GM12864 (cell line): Measurements from ENCODE around the gene RAB1B.
"Not testable (repeated sequence)": the region's sequence is repeated elsewhere in the genome, so short reads cannot be mapped to it uniquely, and the experiment has no call there.

Experiments
- DNase-seq: peaks from one replicate; pipeline ENCODE4 v3.0.0-alpha.2; 2011; ENCODE audit warnings: low read depth
- H3K4me3 ChIP-seq: 2 replicates; pipeline ENCODE4 v1.5.1; 2011; ENCODE audit warnings: mild to moderate bottlenecking, low read depth, low read length, control low read depth
- TF ChIP-seq, protein P1 (sequence below): IDR thresholded peaks from 2 replicates; pipeline ENCODE4 v1.5.1; 2011; ENCODE audit warnings: low read depth, mild to moderate bottlenecking, moderate library complexity, low read length, control low read depth, inconsistent platforms; ENCODE audit errors: missing control alignments

The RAB1B gene

DNA sequence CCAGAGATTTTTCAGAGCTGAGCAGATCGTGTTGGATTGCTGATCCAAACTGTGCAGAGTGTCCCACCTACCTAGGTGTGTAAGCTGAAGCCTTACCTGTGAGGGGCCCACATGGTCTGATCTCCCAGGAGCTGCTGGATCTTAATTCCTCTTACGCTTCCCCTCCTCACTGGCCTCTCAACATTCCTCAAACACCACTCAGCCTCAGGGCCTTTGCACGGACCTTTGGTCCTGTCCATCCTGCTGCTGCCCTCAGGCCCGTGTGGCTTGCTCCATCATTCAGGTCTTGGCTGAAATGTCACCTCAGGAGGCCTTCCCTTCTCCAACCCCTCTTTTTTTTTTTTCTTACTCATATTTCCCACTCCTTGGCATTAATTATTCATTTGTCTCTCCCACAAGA, 21.1 kb upstream of the RAB1B start:
- TF ChIP-seq, protein P1, sequence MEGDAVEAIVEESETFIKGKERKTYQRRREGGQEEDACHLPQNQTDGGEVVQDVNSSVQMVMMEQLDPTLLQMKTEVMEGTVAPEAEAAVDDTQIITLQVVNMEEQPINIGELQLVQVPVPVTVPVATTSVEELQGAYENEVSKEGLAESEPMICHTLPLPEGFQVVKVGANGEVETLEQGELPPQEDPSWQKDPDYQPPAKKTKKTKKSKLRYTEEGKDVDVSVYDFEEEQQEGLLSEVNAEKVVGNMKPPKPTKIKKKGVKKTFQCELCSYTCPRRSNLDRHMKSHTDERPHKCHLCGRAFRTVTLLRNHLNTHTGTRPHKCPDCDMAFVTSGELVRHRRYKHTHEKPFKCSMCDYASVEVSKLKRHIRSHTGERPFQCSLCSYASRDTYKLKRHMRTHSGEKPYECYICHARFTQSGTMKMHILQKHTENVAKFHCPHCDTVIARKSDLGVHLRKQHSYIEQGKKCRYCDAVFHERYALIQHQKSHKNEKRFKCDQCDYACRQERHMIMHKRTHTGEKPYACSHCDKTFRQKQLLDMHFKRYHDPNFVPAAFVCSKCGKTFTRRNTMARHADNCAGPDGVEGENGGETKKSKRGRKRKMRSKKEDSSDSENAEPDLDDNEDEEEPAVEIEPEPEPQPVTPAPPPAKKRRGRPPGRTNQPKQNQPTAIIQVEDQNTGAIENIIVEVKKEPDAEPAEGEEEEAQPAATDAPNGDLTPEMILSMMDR = no peak
- no peak overlapping the region for H3K4me3 ChIP-seq
- DNase-seq = no peak

DNA sequence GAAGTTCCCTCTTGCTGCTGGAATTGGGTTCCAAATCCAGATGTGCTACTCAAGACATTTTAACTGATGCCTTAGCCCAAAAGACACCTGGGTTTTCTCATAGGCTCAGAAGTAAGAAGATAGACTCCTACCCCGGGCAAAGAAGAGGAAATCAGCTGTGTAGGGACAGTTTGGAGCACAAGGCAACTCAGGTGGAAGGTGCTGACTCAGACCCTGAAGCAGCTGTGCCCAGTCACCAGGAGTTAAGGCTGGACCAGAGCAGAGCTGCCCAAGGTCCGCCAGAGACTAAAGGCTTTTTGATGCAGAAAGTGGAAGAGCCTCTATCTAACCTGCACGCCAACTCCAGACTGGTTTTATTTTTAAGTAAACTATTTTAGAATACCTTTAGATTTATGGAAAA, 20.6 kb upstream of the RAB1B start:
- no peak for DNase-seq
- no peak overlapping the region for H3K4me3 ChIP-seq
- TF ChIP-seq, protein P1 = no peak

DNA sequence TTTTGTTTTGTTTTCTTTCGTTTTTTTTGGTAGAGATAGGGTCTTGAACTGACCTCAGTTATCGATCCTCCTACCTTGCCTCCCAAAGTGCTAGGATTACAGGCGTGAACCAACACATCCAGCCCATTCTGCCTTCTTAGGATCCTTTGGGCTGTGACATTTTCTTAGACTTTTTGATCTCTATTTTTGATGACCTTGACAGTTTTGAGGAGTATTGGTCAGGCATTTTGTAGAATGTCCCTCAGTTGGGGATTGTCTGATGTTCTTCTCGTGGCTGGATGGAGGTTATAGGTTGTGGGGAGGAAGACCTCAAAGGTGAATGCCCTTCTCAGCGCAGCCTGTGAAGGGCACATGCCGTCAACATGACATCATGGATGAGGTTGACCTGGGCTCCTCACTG, 19.5 kb upstream of the RAB1B start:
- DNase-seq = no peak
- TF ChIP-seq, protein P1 = no peak
- H3K4me3 ChIP-seq = no peak overlapping the region

DNA sequence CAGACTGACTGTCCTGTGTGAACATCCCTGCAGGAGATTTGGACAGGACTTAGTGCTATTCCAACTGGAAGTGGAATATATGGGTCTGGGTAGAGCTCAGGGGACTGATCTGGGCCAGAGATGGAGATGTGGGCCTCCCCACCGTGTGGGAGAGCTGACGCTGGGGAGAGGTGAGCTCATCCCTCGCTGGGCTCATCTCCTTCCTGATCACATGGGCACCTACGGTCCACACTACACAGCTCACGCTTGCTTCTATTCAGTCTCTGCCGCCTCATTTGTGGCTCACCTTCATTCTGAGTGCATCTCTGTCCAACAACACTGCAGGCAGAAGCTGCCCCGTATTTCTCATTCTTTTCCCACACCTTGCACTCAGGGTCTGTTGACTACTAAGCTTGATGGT, 16.6 kb upstream of the RAB1B start:
- TF ChIP-seq, protein P1 = no peak
- DNase-seq = no peak
- H3K4me3 ChIP-seq = no peak overlapping the region

DNA sequence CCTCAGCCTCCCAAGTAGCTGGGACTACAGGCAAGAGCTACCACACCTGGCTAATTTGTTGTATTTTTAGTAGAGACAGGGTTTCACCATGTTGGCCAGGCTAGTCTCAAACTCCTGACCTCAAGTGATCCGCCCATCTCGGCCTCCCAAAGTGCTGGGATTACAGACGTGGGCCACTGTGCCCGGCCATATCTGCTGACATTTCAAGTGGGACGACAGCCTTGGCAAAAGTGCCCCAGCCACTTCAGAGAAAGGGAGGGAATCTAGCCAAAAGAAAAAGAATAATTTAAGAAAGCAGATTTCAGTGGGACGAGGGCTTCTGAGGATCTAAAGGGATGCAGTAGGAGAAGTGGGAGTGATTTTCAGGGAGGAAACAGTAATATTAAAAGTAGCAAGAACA, 15.4 kb upstream of the RAB1B start:
- H3K4me3 ChIP-seq = not testable (repeated sequence)

DNA sequence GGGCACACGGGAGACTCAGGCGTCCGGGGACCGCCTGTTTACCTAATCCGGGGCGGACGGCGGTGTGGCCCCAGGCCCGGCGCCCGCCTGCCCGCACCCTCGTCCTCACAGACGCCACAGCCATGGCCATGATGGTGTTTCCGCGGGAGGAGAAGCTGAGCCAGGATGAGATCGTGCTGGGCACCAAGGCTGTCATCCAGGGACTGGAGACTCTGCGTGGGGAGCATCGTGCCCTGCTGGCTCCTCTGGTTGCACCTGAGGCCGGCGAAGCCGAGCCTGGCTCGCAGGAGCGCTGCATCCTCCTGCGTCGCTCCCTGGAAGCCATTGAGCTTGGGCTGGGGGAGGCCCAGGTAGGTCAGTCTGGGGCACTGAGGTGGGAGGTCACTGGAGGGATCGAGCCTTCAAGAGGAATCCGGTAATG, 10.0 kb upstream of the RAB1B start:
- no peak for DNase-seq
- TF ChIP-seq, protein P1 = no peak
- H3K4me3 ChIP-seq = peak overlapping the region; percentile 78

More for the DNA sequence above, 15.4 kb upstream of the RAB1B start:
- not testable (repeated sequence) for DNase-seq

DNA sequence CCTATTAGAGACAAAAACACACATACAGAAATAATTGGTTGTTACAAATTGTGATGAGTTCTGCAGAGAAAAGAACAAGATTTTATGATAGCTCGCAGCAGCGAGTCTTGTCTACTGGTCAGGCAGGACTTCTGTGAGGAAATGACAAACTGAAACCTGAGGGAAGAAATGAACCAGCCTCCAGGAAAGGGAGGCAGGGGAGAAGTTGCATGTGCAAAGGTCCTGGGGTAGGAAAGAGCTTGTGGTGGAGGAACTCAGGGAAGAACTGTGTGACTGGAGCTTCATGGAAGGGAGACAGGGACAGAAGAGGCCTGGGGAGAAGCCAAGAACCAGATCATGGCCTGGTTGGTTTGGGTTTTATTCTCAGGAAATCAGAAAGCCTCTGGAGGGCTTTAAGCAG, 9.2 kb upstream of the RAB1B start:
- no peak overlapping the region for H3K4me3 ChIP-seq
- TF ChIP-seq, protein P1 = no peak
- DNase-seq = no peak

DNA sequence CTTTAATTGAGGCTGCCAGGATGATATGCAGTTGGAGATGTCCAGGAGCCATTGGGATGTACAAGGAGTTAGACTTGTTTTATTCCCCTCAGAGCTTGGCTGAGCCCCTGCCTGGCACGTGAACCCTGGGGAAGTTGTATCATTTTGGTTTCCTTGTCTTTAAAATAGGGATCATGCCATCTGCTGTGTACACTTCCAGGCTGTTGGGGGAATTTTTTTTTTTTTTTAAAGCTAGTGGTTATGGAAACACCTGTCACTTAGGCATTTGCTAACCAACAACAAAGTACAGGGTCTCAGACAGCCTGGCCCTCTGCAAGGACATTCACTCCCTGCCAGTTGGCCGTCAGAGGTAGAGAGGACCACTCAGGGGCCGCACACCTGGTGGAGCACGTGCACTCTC, 8.5 kb upstream of the RAB1B start:
- TF ChIP-seq, protein P1 = no peak
- no peak overlapping the region for H3K4me3 ChIP-seq
- no peak for DNase-seq
